Measurements from ENCODE around the gene BCAT1. TPM values are rescaled to one million over a fixed set of nuclear protein-coding genes. Genes with fewer than 3 reads are reported as not detected.

BCAT1 gene
- total and polyA plus RNA-seq, 9 of the 15 experiments (the other 6 are each of a cell fraction or from before 2014, with no cell fraction given) = 38.5 to 157 (median 66.8) TPM

DNA sequence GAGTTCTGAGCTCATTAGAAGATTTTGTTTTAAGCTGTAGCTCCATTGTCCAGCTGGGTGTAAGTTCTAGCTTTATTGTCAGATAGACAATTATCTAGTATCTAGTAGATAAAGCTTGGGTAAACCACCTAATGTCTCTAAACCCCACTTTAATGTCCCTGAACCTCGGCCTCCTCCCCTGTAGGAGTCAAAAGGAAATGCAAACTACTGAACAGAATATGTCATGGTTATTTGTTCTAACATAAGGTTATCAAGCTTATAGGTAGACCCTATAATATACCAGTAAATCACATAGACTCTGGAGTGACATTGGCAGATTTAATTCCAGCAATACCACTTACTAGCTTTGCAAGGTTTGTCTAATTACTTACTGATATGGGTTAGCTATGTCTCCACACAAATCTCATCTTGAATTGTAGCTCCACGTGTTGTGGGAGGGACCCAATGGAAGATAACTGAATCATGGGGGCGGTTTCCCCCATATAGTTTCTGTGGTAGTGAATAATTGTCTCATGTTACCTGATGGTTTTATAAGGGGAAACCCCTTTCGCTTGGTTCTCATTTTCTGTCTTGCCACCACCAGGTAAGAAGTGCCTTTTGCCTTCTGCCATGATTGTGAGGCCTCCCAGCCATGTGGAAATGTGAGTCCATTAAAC lies 29.4 kb downstream of the BCAT1 start (continued):
- TF ChIP-seq SIN3A (IDR thresholded peaks at IDR 0.05; ENCODE audit: borderline replicate concordance in 2 of 2, control insufficient read depth in 1 of 2, low read depth in 2 of 2, low read length in 2 of 2) = no peak
- no peak for TF ChIP-seq ZNF217 (CRISPR knock-in tag; IDR thresholded peaks at IDR 0.05)
- TF ChIP-seq ZNF24 (IDR thresholded peaks at IDR 0.05) = no peak
- no peak for TF ChIP-seq POU5F1 (IDR thresholded peaks at IDR 0.05; ENCODE audit: borderline replicate concordance, low read depth, low read length, partially characterized antibody)
- TF ChIP-seq, protein P1, sequence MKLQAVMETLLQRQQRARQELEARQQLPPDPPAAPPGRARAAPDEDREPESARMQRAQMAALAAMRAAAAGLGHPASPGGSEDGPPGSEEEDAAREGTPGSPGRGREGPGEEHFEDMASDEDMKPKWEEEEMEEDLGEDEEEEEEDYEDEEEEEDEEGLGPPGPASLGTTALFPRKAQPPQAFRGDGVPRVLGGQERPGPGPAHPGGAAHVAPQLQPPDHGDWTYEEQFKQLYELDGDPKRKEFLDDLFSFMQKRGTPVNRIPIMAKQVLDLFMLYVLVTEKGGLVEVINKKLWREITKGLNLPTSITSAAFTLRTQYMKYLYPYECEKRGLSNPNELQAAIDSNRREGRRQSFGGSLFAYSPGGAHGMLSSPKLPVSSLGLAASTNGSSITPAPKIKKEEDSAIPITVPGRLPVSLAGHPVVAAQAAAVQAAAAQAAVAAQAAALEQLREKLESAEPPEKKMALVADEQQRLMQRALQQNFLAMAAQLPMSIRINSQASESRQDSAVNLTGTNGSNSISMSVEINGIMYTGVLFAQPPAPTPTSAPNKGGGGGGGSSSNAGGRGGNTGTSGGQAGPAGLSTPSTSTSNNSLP (IDR thresholded peaks at IDR 0.05; ENCODE audit: borderline replicate concordance, low read depth, low read length) = no peak
- TF ChIP-seq NCOA4 (IDR thresholded peaks at IDR 0.05; ENCODE audit: partially characterized antibody) = no peak
- TF ChIP-seq, protein P2, sequence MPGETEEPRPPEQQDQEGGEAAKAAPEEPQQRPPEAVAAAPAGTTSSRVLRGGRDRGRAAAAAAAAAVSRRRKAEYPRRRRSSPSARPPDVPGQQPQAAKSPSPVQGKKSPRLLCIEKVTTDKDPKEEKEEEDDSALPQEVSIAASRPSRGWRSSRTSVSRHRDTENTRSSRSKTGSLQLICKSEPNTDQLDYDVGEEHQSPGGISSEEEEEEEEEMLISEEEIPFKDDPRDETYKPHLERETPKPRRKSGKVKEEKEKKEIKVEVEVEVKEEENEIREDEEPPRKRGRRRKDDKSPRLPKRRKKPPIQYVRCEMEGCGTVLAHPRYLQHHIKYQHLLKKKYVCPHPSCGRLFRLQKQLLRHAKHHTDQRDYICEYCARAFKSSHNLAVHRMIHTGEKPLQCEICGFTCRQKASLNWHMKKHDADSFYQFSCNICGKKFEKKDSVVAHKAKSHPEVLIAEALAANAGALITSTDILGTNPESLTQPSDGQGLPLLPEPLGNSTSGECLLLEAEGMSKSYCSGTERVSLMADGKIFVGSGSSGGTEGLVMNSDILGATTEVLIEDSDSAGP (CRISPR knock-in tag; IDR thresholded peaks at IDR 0.05) = no peak
